ENCODE measurements around the gene RUNX3. TPM values are rescaled to one million over a fixed set of nuclear protein-coding genes. Genes with fewer than 3 reads are reported as not detected.

RUNX3 gene
- total RNA-seq, 6 donors from 2014 or later = 4.2 to 15.6 (median 10.1) TPM

DNA sequence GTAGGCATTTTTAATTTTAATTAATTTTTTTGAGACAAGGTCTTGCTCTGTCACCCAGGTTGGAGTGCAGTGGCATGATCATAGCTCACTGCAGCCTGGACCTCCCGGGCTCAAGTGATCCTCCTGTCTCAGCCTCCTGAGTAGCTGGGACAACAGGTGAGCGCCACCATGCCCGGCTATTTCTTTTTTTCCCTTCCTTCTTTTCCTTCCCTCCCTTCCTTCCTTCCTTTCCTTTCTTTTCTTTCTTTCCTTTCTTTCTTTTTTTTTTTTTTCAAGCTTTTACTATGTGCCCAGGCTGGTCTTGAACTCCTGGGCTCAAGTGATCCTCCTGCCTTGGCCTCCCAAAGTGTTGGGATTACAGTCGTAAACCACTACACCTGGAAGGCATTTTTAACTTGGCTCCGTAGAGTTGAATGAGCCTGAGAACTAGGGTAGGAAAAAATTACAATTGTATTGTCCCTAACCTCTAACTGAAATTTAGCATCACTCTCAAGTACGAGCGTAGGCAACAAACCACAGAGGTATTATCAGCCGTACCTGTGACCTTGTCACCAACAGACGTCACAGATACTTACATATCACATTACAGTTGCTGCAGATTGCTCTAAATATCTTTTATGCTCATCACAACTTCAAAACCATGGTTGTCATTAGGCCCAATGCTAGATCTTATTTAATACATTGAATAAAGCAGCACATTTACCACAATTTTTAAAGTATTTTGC lies 8.0 kb downstream of the RUNX3 start:
- TF ChIP-seq EP300 (IDR thresholded peaks at IDR 0.05) (peak in 2 of 4 donors; percentile 23 to 59), CTCF (IDR thresholded peaks at IDR 0.05) (no peak), POLR2A (IDR thresholded peaks at IDR 0.05) (no peak), POLR2AphosphoS5 (IDR thresholded peaks at IDR 0.05) (no peak)
- WGBS, 2 donors = 91 to 92% methylated on average over 9 of the region's 9 CpGs
- no peaks in the 10 kb centered on the region for H3K36me3 ChIP-seq
- H3K4me3 ChIP-seq = no peak overlapping the region
- H3K4me1 ChIP-seq = peaks cover 5 to 19% (median 13%) of the 10 kb centered on the region in 4 donors
- no peak for DNase-seq
- no peak for ATAC-seq (ENCODE audit: low FRiP score in 2 of 2)
- no peaks in the 10 kb centered on the region for H3K9me3 ChIP-seq
- peaks cover 0 to 12% (median 3%) of the 10 kb centered on the region in 4 donors for H3K27me3 ChIP-seq
- peak overlapping the region in 1 of 4 donors; percentile 37 for H3K27ac ChIP-seq

DNA sequence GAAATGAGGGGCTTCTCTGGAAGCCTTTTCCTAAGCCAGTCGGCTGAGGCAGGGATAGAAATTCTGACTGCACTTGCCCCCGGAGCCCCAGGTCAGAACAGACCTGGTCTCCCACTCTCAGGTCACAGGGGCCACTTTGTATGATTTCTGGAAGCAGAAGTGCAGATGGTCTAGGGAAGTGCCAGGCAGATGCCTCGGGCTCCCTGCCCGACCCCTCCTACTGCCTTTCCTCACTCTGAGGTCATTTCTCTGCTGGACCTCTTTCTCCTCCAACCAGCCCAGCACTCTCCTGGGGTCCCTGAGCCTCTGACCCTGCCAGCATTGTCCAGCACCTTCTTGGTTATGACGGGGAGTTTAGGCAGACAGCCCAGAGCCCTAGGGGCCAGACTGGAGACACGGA lies 8.7 kb downstream of the RUNX3 start:
- Histone ChIP-seq H3K36me3 (no peaks in the 10 kb centered on the region), H3K27ac (peak overlapping the region in 1 of 4 donors; percentile 37), H3K27me3 (peaks cover 0 to 8% (median 3%) of the 10 kb centered on the region in 4 donors), H3K9me3 (no peaks in the 10 kb centered on the region), H3K4me1 (peaks cover 0 to 12% (median 7%) of the 10 kb centered on the region in 4 donors), H3K4me3 (no peak overlapping the region)
- DNase-seq = no peak
- ATAC-seq (ENCODE audit: low FRiP score in 2 of 2) = no peak
- TF ChIP-seq CTCF (IDR thresholded peaks at IDR 0.05) = no peak
- no peak for TF ChIP-seq POLR2AphosphoS5 (IDR thresholded peaks at IDR 0.05)
- no peak for TF ChIP-seq EP300 (IDR thresholded peaks at IDR 0.05)
- TF ChIP-seq POLR2A (IDR thresholded peaks at IDR 0.05) = no peak
- 67 to 80% methylated on average over 6 of the region's 6 CpGs for WGBS, 2 donors

GRCh38 chr1:24920533-24920925 lies 9.5 kb downstream of the RUNX3 start:
- peaks cover 0 to 3% (median 0%) of the 10 kb centered on the region in 4 donors for H3K4me1 ChIP-seq

DNA sequence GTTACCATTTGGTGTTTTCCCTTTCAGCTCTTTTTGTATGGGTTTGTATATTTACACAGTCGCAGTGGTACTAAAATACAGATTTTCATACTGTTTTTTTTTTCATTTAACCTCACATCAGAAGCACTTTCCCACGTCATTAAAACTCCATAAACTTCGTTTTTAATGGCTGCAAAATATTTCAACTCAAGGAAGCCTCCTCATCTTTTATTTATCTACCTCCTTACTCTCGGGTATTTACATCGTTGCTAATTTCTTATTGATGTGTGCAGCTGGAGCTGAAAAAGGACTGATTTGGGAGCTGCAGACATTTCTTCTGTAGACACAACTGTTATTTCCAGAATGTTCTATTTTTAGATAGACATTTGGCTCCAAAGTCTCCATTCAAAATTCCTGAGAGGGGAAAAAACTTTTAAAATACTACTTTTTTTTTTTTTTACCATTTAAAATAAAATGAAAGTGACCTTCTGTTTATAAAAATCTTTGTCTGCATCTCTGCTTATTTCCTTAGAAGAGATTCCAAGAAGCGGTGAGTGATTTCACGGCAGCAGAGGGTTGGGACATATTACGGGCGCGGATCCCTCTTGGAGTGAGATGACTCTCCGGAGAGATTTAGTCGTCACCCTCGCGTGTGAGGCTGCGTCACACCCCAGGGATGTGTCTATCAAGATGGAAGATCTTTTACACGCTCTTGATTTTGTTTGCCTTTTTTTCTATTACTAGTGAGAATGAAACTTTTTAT lies 10.1 kb downstream of the RUNX3 start:
- no peaks in the 10 kb centered on the region for H3K4me1 ChIP-seq
- 52 to 56% methylated on average over 16 of the region's 16 CpGs for WGBS, 2 donors
- no peak for DNase-seq
- TF ChIP-seq CTCF (IDR thresholded peaks at IDR 0.05) = no peak
- no peak for TF ChIP-seq POLR2AphosphoS5 (IDR thresholded peaks at IDR 0.05)
- TF ChIP-seq POLR2A (IDR thresholded peaks at IDR 0.05) = no peak
- TF ChIP-seq EP300 (IDR thresholded peaks at IDR 0.05) = no peak
- no peak overlapping the region for H3K27ac ChIP-seq
- ATAC-seq (ENCODE audit: low FRiP score in 2 of 2) = peak in 1 of 2 donors; percentile 60
- H3K36me3 ChIP-seq = no peaks in the 10 kb centered on the region
- no peak overlapping the region for H3K4me3 ChIP-seq
- peaks cover 0 to under 1% (median 0%) of the 10 kb centered on the region in 4 donors for H3K27me3 ChIP-seq
- H3K9me3 ChIP-seq = no peaks in the 10 kb centered on the region

More at GRCh38 chr1:24920533-24920925, 9.5 kb downstream of the RUNX3 start:
- TF ChIP-seq CTCF (IDR thresholded peaks at IDR 0.05) = no peak
- TF ChIP-seq EP300 (IDR thresholded peaks at IDR 0.05) = no peak
- no peak for TF ChIP-seq POLR2A (IDR thresholded peaks at IDR 0.05)
- TF ChIP-seq POLR2AphosphoS5 (IDR thresholded peaks at IDR 0.05) = no peak
- no peak for DNase-seq
- H3K4me3 ChIP-seq = no peak overlapping the region
- no peak for ATAC-seq (ENCODE audit: low FRiP score in 2 of 2)
- H3K36me3 ChIP-seq = no peaks in the 10 kb centered on the region
- no peaks in the 10 kb centered on the region for H3K9me3 ChIP-seq
- H3K27ac ChIP-seq = peak overlapping the region in 1 of 4 donors; percentile 4
- H3K27me3 ChIP-seq = peaks cover 0 to 2% (median under 1%) of the 10 kb centered on the region in 4 donors
- WGBS, 2 donors = 67 to 81% methylated on average over 8 of the region's 8 CpGs

All from upper lobe of left lung (tissue), 6 donors.